GM19099 (cell line): ENCODE results near the gene COL6A1.

Experiments
- POLR2A ChIP-seq: IDR thresholded peaks from 3 replicates; pipeline ENCODE4 v1.6.1; 2011; ENCODE audit warnings: low read depth; ENCODE audit not compliant: insufficient read length; ENCODE audit errors: extremely low read depth

COL6A1 gene

DNA sequence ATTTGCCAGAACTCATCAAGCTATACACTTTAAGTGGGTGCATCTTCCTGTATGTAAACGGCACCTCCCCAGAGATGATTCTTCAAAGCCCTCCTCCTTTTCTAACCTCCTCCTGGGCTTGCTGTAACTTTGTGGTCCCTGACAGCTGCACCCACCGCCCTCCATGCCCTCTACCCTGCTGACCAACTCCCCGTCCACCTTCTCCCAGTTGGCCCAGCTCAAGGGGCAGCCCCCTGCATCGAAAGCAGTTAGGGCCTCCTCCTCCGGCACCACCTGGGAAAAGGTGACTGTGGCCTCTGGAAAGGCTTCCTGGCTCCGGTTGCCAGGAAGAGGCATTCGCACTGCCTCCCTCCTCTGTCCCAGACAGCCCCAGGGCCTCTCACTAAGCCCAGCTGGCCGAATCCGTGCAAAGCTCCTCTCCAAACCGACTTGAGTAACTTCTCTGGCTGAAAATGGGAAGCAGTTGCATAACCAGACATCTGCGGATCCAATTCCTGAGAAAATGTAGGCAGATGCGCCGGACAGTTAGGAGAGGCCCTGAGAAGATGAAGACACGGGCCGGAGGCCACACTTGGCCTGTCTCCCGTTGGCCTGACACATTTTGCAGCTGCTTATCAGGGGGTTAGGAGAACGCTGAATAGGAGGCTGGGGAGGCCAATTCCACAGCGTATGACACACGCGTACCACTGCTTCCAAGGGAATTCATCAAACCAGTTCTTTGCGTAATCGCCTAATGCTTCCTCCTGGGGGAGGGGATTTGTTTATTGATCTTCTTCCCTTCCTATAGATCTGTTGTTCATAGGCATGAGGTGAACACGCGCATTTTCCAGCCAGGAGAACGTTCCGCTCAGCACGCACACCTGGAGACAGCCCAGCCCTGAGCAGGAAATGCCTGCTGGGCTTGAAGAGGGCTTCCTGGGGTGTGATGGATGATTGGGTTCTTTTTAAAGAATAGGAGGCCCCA, 67.6 kb downstream of the COL6A1 start:
- TF ChIP-seq POLR2A, result no peak

DNA sequence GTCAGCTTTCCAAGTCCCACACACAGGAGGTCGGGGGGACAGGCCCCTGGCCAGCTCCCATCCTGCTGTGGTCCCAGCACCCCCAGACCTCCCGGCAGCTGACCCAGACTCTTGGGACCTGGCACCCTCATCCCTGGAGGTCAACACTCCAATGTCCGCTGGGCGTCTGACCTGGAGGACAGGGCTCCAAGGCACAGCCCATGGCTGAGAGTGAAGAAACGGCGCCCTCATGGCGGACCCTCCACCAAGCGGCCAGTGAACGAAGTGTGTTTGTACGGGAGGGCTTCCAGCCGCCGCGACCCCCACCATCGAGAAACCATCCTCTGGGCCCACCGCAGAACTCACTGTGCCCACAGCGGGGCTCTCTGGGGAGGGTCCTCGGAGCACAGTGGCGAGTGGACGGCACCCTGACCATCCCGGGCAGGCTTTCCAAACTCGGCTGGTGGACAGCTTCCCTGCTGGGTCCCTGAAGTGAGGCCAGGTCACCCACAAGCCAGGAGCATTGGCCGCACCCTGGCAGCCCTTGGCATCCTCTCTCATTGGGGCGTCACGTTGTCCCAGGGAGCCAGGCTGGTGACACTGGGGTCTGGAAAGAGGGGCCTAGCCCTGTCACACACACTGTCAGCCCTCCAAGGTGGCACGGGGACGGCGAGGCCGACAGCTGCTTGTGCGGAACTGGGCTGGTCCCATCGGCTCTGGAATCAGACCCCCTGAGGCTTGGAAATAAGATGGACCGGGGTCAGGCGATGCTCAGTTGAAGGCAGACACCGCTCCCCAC, 68.5 kb downstream of the COL6A1 start:
- TF ChIP-seq POLR2A, result no peak

DNA sequence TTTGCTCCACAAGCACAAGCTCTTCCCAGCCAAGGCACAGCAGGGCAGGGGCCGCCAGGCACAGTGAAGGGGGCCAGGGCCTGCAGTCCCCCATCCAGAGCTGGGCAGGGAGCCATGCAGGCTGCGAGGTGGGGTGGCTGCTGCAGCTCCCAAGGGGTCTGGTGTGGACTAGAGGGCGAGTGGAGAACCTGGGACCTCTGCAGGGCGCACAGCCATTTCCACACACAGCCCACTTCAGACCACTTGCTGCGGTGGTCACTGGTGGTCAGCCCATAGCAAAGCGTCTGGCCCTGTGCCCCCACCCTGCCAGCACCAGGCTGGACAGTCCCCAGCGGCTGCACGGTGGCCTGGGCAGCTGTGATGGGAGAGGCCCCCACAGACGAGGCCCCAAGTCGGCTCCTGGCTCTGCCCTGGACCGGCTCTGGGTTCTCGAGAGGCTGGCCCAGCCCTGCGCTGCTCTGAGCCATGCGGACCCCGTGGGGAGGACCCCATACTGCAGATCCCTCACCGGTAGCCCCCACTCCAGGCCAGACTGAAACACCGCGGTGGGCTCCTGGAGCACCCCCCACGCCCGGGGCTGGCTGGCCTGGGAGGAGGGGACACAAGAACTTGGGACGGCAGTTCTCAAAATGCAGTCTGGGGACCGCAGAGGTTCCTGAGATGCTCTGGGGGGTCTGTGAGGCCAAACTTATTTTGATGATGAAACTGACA, 69.3 kb downstream of the COL6A1 start:
- TF ChIP-seq POLR2A, result no peak

DNA sequence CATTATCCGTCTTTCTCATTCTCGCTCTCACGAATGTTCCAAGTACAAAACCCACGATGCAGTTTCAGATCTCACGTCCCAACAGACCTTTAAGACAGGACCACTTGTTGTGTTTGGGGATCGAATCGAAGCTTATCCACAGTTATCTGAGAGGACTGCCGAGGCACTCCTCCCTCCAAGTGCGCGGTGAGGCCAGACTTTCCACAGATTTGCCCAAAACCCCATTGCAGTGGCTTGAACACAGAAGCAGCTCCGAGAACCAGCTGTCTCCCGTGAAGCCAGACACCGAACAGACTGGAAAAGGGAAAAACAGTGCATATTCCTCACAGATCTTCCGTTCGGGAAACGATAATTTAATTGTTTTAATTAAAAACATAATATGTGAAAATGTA, 69.8 kb downstream of the COL6A1 start:
- no peak for TF ChIP-seq POLR2A

DNA sequence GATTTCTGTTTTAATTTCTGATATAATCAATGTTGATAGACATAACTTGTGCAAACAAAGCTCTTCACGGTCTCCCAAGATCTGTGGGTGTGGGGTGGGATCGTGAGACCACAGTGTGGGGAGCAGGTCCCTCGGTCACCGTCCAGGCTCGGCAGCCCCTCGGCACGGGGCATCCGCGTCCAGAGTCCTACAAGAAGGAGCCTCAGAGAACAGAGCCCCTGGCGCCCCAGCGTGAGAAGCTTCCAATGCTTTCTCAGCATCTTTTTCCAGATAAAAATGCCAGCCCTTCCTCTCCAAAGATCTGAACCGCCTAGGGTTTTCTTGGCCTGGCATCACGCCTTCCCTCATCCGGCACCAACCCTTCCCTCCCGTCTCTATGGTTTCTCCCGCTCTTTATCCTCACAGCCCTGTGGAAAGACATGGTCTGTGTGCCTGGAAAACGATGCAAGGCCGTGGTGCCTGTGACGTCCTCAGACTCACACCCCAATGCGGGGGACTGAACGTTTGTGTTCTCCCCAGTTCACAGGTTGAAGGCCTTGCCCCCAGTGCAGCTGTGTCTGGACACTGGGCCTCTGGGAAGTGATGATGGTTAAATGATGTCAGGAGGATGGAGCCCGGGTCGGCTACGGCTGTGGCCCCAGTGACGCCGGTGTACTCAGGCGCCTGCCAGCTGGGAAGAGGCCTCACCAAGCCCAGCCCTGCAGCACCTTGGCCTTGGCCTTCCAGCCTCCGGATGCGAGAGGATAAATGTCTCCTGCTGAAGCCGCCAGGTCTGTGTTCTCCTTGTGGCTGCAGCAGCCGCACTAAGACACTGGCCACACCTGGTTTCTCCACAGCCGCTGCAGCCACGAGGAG, 70.5 kb downstream of the COL6A1 start:
- TF ChIP-seq POLR2A, result no peak

DNA sequence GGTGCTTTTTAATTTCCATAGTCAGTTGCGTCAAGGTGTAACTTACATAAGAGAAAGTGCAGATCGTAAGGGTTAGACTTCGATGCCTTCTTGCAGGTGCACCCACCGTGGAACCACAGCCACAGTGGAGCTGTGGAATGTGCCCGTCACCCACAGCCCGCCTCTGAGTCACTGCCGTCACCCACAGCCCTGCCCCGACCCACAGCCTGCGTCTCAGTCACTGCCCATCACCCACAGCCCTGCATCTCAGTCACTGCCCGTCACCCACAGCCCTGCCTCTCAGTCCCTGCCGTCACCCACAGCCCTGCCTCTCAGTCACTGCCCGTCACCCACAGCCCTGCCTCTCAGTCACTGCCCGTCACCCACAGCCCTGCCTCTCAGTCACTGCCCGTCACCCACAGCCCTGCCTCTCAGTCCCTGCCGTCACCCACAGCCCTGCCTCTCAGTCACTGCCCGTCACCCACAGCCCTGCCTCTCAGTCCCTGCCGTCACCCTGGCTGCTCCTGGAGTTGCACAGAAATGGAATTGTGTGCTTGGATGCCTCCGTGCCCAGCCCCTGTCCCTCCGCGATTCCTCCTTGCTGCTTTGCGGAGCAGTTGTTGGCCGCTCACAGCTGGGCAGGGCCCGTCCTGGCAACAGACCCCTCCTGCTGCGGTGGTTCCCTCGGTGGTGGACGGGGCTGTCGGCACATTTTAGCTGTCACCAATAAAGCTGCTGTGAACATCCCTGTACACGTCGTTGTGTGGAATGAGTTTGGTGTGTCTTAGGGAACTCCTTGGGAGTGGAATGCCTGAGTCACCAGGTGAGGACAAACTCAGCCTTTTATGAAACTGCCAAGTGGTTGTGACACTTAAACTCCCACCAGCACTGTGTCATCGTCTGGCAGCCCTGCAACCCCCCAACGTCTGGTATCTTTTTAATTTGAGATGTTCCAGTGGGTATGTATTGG, 71.4 kb downstream of the COL6A1 start:
- TF ChIP-seq POLR2A, result no peak

DNA sequence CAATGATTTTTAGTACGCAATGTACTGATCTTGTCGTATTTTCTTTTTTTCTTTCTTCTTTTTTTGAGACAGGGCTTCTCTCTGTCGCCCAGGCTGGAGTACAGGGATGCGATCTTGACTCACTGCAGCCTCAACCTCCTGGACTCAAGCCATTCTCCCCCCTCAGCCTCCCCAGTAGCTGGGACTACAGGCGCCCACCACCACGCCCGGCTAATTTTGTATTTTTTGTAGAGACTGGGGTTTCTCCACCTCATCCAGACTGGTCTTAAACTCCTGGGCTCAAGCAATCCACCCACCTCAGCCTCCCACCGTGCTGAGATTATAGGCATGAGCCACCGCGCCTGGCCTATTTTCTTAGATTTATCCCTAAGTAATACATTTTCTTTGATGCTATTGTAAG, 72.5 kb downstream of the COL6A1 start:
- TF ChIP-seq POLR2A, result no peak

DNA sequence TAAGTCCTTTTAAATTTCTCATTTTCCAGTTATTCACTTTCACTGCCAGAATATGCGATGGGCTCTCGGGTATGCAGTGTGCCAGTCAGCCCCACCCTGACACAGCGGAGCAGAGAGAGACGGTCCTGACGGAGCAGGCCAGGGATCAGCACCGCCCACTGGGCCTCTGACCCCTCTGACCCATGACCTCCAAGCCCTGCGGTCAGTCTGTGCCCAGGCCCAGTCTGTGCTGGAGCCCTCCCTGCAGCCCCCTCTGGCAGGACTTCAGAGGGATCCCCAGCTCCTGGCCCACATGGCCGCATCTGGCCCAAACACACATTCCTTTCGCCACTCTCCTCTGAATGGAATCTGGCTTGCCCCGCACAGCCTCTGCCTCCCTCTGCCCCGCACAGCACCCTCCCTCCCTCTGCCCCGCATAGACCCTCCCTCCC, 72.9 kb downstream of the COL6A1 start:
- no peak for TF ChIP-seq POLR2A
